Measurements from ENCODE around the gene FAM111B.

FAM111B gene

GRCh38 chr11:59158206-59159068 is 51.4 kb downstream of the FAM111B start:
- DNase-seq = peak; percentile 69

GRCh38 chr11:59164028-59164427 is 57.0 kb downstream of the FAM111B start:
- DNase-seq = no peak

GRCh38 chr11:59171508-59172322 is 64.7 kb downstream of the FAM111B start, which contains the start of gene DTX4:
DTX4 (plus strand) TSS chr11:59172132; CDS start chr11:59172596, 464 bp downstream.
- DNase-seq = peak; percentile 87

- peak; percentile 30 for DNase-seq
These were observed 65.5 kb downstream of the FAM111B start for GRCh38 chr11:59172345-59173079.

- no peak for DNase-seq
These were observed 66.3 kb downstream of the FAM111B start for GRCh38 chr11:59173080-59173963.

- DNase-seq = no peak
These were observed 67.1 kb downstream of the FAM111B start for GRCh38 chr11:59173964-59174663.

- DNase-seq = no peak
These were observed 67.6 kb downstream of the FAM111B start for GRCh38 chr11:59174664-59175033.

GRCh38 chr11:59175091-59175501 is 68.1 kb downstream of the FAM111B start:
- no peak for DNase-seq

- DNase-seq = no peak
These were observed 69.3 kb downstream of the FAM111B start for GRCh38 chr11:59176330-59176729.

Measured in CD4-positive, alpha-beta T cell treated with Interleukin-15 for 1 hour (primary cell).